Smooth muscle cell (in vitro differentiated cells): ENCODE results near the gene TRUB1. TPM values are rescaled to one million over a fixed set of nuclear protein-coding genes. Genes with fewer than 3 reads are reported as not detected.

Source experiments
- DNase-seq: peaks from one replicate; lab custom pipeline; 2025; ENCODE audit not compliant: unreplicated experiment; lab: John Stamatoyannopoulos, UW
- H2AFZ ChIP-seq: fragments of 200-600 bp; sonication (generic); 2 replicates; pipeline ENCODE4 v1.6.0; 2016; ENCODE audit warnings: antibody characterized with exemption, low read depth, mild to moderate bottlenecking
- H3F3A ChIP-seq: fragments of 200-600 bp; sonication (generic); 2 replicates; pipeline ENCODE4 v1.6.0; 2017; ENCODE audit warnings: antibody characterized with exemption, low read depth
- H3K27ac ChIP-seq: fragments of 200-600 bp; sonication (generic); 2 replicates; pipeline ENCODE4 v1.5.1; 2016; ENCODE audit warnings: low read depth, mild to moderate bottlenecking
- H3K27me3 ChIP-seq: fragments of 200-600 bp; sonication (generic); 2 replicates; pipeline ENCODE4 v1.6.1; 2016; ENCODE audit warnings: low read depth, mild to moderate bottlenecking
- H3K36me3 ChIP-seq: fragments of 200-600 bp; sonication (generic); 2 replicates; pipeline ENCODE4 v1.5.1; 2016; ENCODE audit warnings: low read depth
- H3K4me1 ChIP-seq: fragments of 200-600 bp; sonication (generic); 2 replicates; pipeline ENCODE4 v1.5.1; 2016; ENCODE audit warnings: low read depth
- H3K4me2 ChIP-seq: fragments of 200-600 bp; sonication (generic); 2 replicates; pipeline ENCODE4 v1.6.0; 2016; ENCODE audit warnings: mild to moderate bottlenecking
- H3K4me3 ChIP-seq: fragments of 200-600 bp; sonication (generic); 2 replicates; pipeline ENCODE4 v1.5.1; 2016; ENCODE audit warnings: mild to moderate bottlenecking
- H3K79me2 ChIP-seq: fragments of 200-600 bp; sonication (generic); 2 replicates; pipeline ENCODE4 v1.6.0; 2016; ENCODE audit warnings: low read depth, mild to moderate bottlenecking
- H3K9ac ChIP-seq: fragments of 200-600 bp; sonication (generic); 2 replicates; pipeline ENCODE4 v1.6.0; 2016; ENCODE audit warnings: low read depth
- H3K9me3 ChIP-seq: fragments of 200-600 bp; sonication (generic); replicated peaks from 2 replicates; pipeline ENCODE4 v1.5.1; 2016; ENCODE audit warnings: low read depth
- H4K20me1 ChIP-seq: fragments of 200-600 bp; sonication (generic); 2 replicates; pipeline ENCODE4 v1.6.0; 2016; ENCODE audit warnings: low read depth
- WGBS: methylation state at CpG from one replicate; pipeline ENCODE4 v1.1.7; 2016; ENCODE audit warnings: low lambda C conversion rate; 5-methylcytosine and 5-hydroxymethylcytosine counted together
- polyA plus RNA-seq: library from polyadenylated mRNA; unstranded; fragments of >200 nt; fragmentation: Nextera tagmentation; extraction: Ambion mirVana; gene quantifications from 2 replicates; pipeline ENCODE4 v1.2.1, GENCODE V29; 2016
- total RNA-seq: library from RNA; depleted of rRNA; stranded (reverse); fragments of >200 nt; gene quantifications from 2 replicates; pipeline ENCODE4 v1.2.3, GENCODE V29; 2014
- TF ChIP-seq, protein P1 (sequence below): fragments of 200-600 bp; sonication (generic); IDR thresholded peaks from 2 replicates; pipeline ENCODE4 v1.5.1; 2017; ENCODE audit warnings: borderline replicate concordance, mild to moderate bottlenecking, antibody characterized with exemption; ENCODE audit not compliant: insufficient read depth, poor library complexity, severe bottlenecking

The TRUB1 gene
- total and polyA plus RNA-seq, 2 experiments from 2014 or later: 10.8 to 25.4 TPM

DNA sequence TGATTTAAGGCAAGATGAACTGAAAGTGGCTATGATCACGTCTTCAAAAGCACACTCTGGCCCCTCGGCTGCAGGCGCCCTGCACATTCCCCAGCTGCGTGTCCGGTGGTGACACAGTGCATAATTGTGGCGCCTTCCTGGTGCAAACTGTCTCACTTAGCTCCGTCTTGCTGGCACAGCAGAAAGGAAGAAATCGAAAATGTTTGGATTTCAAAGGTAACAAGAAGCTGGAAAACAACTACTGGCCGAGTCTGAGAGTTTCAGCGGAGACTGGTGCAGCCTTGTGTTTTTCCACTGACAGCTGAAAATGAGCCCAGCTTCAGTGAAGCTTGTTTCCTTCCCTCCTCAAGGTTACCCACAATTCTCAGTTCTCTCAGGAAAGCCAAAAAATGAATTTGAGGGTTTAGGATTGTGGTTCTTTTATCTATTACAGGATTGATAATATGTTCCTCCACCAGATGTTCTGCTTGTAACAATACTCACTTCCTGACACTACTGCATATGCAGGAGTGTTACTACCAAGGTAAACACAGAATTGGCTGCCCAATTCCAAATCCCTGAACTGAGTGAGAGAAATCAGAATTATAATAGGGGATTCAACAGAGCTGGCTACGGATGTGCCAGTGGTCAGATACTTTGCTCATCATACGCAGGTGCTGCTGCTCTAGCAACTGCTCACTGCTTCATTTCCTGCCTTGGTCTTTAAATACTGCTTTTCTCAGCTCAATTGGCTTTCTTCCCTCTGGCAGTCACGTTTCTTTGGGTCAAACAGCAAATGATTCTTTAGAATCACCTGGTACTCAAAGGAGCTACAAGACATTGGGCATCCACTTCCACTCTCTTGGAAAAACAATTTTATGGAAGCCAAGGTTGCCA lies 63.7 kb downstream of the TRUB1 start:
- no peak for DNase-seq
- Histone ChIP-seq H2AFZ (no peak overlapping the region), H4K20me1 (no peaks in the 10 kb centered on the region), H3K9me3 (no peaks in the 10 kb centered on the region), H3K79me2 (no peaks in the 10 kb centered on the region), H3F3A (no peaks in the 10 kb centered on the region), H3K4me2 (no peak overlapping the region), H3K36me3 (no peaks in the 10 kb centered on the region), H3K4me3 (no peak overlapping the region), H3K9ac (no peak overlapping the region), H3K27ac (no peak overlapping the region), H3K4me1 (peaks cover 6% of the 10 kb centered on the region), H3K27me3 (no peaks in the 10 kb centered on the region)
- TF ChIP-seq, protein P1, sequence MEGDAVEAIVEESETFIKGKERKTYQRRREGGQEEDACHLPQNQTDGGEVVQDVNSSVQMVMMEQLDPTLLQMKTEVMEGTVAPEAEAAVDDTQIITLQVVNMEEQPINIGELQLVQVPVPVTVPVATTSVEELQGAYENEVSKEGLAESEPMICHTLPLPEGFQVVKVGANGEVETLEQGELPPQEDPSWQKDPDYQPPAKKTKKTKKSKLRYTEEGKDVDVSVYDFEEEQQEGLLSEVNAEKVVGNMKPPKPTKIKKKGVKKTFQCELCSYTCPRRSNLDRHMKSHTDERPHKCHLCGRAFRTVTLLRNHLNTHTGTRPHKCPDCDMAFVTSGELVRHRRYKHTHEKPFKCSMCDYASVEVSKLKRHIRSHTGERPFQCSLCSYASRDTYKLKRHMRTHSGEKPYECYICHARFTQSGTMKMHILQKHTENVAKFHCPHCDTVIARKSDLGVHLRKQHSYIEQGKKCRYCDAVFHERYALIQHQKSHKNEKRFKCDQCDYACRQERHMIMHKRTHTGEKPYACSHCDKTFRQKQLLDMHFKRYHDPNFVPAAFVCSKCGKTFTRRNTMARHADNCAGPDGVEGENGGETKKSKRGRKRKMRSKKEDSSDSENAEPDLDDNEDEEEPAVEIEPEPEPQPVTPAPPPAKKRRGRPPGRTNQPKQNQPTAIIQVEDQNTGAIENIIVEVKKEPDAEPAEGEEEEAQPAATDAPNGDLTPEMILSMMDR: no peak
- WGBS: 78% methylated on average over 13 of the region's 13 CpGs

- Histone ChIP-seq H3K27ac (no peak overlapping the region), H3K36me3 (no peaks in the 10 kb centered on the region), H2AFZ (no peak overlapping the region), H4K20me1 (no peaks in the 10 kb centered on the region), H3K4me2 (no peak overlapping the region), H3K4me1 (peaks cover 6% of the 10 kb centered on the region), H3K4me3 (no peak overlapping the region), H3F3A (no peaks in the 10 kb centered on the region), H3K9me3 (no peaks in the 10 kb centered on the region), H3K79me2 (no peaks in the 10 kb centered on the region), H3K27me3 (no peaks in the 10 kb centered on the region), H3K9ac (no peak overlapping the region)
- 91% methylated on average over 2 of the region's 2 CpGs for WGBS
- TF ChIP-seq, protein P1: no peak
- DNase-seq: no peak
These were observed 65.4 kb downstream of the TRUB1 start for GRCh38 chr10:115003396-115003795.

DNA sequence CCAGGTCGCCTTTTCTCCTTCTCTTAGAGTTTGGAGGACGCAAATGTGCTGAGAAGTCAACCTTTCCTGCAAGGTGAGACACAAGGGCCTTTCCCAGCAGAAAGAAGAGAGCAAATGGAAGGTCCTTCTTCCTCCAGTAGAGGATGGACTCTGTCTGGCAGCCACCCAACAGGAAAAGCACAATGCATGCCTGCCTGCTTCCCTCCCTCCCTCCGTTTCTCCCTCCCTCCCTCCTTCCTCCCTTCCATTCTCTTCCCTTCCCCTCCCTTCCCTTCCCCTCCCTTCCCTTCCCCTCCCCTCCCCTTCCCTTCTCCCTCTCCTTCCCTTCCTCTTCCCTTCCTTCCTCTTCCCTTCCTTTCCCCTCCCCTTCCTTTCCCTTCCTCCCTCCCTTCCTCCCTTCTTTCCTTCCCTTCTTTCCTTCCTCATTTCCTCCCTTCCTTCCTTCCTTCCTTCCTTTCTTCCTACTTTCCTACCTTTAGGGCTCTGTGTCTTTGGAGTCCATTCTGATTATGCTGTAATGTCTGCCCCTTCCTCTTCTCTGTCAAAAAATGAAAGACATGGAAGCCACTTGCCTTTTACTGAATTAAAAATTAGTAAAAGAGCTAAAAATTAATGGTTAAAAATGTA lies 66.4 kb downstream of the TRUB1 start:
- no peak for DNase-seq
- TF ChIP-seq, protein P1: no peak
- no peaks in the 10 kb centered on the region for H3K4me1 ChIP-seq
- H2AFZ ChIP-seq: no peak overlapping the region
- no peaks in the 10 kb centered on the region for H3F3A ChIP-seq
- H3K27me3 ChIP-seq: no peaks in the 10 kb centered on the region
- H4K20me1 ChIP-seq: no peaks in the 10 kb centered on the region
- H3K9ac ChIP-seq: no peak overlapping the region
- H3K36me3 ChIP-seq: no peaks in the 10 kb centered on the region
- no peaks in the 10 kb centered on the region for H3K9me3 ChIP-seq
- WGBS: 79% methylated on average over 3 of the region's 3 CpGs
- no peak overlapping the region for H3K4me3 ChIP-seq
- H3K79me2 ChIP-seq: no peaks in the 10 kb centered on the region
- no peak overlapping the region for H3K4me2 ChIP-seq
- no peak overlapping the region for H3K27ac ChIP-seq

DNA sequence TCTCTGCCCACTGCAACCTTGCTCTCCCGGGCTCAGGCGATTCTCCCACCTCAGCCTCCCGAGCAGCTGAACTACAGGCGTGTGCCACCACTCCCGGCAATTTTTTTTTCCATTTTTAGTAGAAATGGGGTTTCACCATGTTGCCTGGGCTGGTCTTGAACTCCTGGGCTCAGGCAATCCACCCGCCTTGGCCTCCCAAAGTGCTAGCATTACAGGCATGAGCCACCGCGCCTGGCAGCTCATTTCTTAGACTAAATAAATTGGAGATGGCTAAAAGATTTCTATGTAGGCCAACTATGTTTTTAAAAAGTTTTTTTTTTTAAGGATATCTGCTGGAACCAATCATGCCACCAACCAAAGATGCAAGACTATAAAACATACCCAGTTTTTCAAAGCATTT lies 67.8 kb downstream of the TRUB1 start:
- H3K4me1 ChIP-seq: no peaks in the 10 kb centered on the region
- no peak overlapping the region for H3K27ac ChIP-seq
- no peak overlapping the region for H3K4me2 ChIP-seq
- TF ChIP-seq, protein P1: no peak
- H3F3A ChIP-seq: no peaks in the 10 kb centered on the region
- H3K9ac ChIP-seq: no peak overlapping the region
- H3K79me2 ChIP-seq: no peaks in the 10 kb centered on the region
- WGBS: 96% methylated on average over 8 of the region's 8 CpGs
- no peak overlapping the region for H3K4me3 ChIP-seq
- no peaks in the 10 kb centered on the region for H3K36me3 ChIP-seq
- DNase-seq: no peak
- H2AFZ ChIP-seq: no peak overlapping the region
- no peaks in the 10 kb centered on the region for H3K27me3 ChIP-seq
- no peaks in the 10 kb centered on the region for H4K20me1 ChIP-seq
- H3K9me3 ChIP-seq: no peaks in the 10 kb centered on the region
